CD4-positive, alpha-beta T cell treated with Interleukin-17A for 4 hours (primary cell): Measurements from ENCODE around the gene TEKT3.

Experiments
- DNase-seq: peaks from one replicate; pipeline ENCODE4 v3.0.0-alpha.2; 2020; ENCODE audit warnings: mixed read lengths

The TEKT3 gene

DNA sequence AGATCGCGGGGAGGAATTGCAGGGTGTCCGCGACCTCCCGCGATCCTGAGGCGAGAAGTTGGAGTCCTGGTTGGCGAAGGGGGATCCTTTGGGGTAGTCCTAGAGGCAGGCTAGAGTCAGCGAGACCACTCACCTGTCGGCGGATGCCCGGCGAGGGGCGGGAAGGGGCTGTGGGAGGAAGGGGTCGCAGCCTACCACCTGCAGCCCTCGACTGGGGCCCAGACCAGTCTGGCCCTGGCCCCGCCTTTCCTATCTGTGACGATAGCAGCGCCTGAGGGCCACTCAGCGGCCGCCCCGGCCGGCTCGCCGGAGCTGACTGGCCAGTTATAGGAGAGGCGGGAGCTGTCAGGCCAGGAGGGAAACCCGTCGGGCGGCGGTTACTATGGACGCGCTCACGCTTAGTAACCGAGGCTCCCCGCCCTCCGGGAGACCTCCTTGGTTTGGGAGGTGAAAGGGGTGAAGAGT is at the start of gene TEKT3:
TEKT3 (minus strand) TSS at position 213 of the 465 bp plus-strand sequence. CDS start 10,012 bp downstream, outside the sequence.
- DNase-seq: no peak

GRCh38 chr17:15388356-15389041 is 47.1 kb upstream of the TEKT3 start:
- DNase-seq: no peak

- no peak for DNase-seq
Measured at GRCh38 chr17:15386083-15386482, 44.7 kb upstream of the TEKT3 start.

DNA sequence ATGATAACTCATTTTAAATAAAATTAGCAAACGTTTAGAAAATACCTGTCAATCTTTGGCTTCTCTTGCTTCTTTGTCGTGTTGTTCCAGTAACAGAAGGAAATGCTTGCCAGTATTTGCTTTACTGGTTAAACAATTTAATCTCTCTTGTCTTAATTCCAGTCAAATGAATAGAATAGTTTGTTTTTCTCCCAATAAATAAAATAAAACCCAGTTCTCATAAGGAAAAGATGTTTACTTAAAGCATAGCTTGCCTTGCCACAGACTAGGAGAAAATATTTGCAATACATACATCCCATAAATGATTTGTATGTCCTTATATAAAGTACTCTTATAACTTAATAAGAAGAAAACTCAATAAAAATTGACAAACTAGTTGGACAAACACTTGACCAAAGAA is 43.9 kb upstream of the TEKT3 start:
- DNase-seq: no peak

- no peak for DNase-seq
Measured at GRCh38 chr17:15384142-15384787, 42.9 kb upstream of the TEKT3 start.

DNA sequence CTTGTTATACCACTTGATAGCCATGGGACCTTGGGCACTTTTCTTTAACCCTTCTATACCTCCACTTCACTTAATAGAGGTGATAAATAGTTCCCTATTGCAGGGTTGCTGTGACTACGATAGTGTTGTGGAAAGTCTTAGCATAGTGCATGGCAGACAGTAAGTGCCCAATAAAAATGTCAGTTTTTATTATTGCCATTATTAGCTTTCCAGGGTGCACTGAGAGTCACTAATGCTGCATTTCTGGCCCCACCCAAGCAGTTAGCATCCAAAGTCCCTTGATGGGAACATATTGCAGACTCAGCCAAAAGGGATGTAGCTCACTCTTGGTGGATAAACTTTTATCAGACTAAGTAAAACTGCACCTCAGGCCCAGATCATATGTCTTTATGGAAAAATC is 41.5 kb upstream of the TEKT3 start:
- DNase-seq: no peak

DNA sequence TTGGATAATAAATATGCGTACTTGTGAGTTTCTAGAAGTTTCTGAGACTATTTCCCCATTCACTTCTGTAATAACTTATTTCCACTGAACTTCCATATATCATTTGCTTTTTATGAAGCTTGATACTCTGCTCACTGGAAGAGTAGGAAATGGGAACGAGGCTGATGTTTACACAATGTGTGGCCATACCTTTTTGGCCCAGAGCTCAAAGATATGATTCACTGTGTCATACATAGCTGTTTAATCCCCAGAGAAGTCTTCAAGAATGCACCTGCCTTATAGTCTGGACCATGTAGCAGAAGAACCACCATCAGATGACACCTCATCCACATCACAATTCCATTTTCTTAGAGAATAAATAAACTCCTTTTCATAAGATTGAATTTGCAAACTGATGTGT is 40.3 kb upstream of the TEKT3 start:
- no peak for DNase-seq

DNA sequence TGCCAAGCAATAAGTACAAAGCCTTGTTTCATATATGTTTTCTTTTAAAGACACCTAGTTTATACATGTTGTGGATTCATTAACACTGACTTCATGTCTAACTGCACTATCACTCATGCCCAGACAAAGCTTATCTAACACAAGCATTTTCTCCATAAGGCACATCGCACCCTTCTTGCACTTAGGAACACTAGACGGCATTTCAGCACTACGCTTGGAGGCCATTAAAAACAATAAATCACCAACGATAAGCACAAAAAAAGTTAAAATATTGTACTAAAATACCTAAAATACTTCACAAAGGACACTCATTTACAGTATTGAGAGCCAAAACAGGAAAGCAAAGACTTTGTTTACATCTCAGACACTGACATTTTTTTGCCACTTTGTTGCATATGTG is 39.0 kb upstream of the TEKT3 start:
- DNase-seq: no peak

DNA sequence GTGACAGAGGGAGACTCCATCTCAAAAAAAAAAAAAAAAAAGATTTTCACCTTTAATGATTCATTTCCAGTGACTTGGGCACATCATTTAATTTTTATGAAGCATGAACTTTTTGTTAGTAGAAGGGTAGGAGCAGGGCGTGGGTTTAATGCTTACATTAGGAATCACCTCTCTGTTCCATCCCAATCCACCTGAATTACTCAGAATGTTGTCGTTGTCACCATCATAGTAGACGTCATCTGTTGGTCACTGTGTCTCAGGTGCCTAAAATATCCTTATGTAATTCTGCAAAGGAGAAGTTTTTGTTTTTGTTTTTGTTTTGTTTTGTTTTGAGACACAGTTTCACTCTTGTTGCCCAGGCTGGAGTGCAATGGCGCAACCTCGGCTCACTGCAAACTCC is 38.3 kb upstream of the TEKT3 start:
- DNase-seq: no peak

DNA sequence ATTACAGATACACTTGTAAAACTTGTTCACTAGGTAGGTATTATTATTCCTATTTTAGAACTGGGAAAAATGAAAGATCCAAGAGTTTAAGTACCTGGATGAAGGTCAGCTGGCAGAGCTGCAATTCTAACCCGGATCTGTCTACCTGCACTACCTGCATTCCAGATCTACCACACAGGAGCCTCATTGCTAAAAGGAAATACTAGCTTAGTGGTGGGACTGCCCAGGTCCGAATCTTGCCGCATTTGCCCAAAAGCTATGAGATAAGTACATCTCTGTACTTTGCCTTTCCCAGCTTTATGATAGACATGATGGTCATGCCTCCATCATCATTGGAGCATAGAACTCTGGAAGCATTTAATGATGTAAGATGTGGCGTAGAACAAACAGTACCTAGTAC is 36.8 kb upstream of the TEKT3 start:
- no peak for DNase-seq

DNA sequence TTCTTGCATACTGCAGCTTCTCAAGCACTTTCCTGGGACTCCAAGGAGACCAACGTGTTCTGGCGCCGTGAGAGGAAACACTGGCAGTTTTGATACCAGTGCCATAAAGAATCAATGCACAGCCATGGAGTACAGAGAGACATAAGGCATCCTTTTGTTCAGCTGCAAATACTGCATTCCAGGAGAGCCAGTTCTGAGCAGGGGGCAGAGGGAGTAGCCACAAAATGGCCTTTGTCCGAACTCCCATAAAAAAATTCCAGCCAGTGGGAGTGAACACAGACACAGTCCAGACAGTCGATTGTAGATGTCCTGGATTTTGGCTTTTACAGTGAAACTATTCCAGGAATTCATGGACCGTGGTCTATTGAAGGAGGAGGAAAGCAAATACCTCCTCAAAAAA is 36.2 kb upstream of the TEKT3 start:
- DNase-seq: no peak

DNA sequence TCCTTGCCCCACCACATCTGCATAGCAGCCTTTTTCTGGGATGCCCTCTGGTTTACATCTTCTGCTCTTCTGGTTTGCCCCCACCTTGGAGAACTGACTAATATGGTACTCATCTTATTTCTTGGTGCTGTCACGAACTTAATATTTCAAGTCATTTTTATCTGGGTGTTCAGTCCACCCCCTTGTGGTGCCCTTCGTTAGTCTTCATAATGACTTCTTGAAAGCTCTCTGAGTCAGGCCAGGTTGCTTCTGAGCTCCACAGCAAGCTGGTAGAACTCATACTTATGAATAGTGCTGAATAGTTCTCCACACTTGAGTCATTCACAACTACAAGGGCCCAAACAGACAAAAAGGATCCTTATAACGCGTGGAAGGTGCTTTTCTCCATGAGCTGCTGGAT is 35.8 kb upstream of the TEKT3 start:
- no peak for DNase-seq

DNA sequence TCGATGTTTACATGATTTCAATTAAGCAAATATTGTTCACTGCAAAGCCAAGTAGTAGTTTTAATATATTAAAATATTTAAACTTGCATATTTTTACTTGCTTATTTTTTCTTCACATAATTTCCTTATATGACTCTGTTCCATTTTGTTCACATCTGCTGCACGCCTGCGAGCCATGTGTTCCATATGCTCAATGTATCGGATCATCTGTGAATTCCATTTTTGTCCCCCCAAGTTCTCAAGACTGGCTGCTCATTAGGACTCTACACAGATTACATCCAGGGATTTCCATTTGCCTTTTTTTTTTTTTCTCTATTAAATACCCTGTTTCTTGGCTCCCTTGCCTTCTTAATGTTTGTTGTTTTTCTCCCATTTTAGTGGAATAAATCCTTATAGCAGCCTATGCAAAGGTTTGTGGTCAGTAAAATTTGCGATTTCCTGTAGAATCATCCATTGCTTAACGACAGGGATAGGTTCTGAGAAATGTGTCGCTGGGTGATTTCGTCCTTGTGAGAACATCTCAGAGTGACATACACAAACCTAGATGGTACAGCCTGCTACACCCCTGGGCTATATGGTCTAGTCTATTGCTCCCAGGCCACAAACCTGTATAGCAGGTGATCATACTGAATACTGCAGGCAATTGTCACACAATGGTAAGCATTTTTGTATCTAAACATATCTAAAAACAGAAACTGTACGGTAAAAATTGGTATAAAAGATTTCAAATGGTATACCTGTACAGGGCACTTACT is 30.2 kb upstream of the TEKT3 start:
- DNase-seq: no peak

DNA sequence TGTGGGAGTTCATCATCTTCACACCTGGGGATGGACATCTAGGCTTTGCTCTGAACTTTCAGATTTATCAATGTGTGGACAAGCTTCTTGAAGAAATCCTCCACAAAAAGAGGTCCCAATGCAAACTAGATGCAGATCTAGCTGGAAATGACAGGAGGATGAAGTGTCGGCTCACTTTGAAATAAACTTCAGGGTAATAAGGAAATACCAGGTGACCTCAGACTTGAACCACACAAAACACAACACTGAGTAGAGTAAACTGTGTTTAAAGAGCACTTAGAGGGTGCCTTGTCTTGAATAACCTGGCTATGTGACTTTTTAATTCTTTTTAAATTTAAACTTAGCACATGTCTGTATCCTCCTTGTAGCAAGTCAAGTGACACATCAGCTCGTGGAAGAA is 27.2 kb upstream of the TEKT3 start:
- DNase-seq: no peak

DNA sequence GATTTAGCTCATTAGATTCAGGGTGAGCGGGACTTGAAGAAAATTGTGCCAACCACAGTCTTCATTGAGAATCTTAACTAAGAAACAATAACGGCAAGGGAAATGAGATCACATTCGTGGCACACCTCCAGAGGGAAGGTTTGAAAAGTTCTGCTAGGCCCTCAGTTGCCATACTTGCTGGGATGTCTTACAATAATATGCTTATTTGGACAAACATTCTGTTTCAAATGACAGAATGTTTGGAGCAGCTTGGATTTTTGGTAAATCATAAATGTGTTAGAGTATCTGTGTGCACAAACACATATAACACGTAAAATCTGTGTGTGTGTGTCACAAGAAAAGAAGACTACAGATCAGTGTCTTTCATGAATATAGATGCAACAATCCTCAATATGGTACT is 24.6 kb upstream of the TEKT3 start:
- DNase-seq: no peak

GRCh38 chr17:15364615-15365014 is 23.2 kb upstream of the TEKT3 start:
- DNase-seq: no peak

- DNase-seq: no peak
Measured at GRCh38 chr17:15363702-15364101, 22.3 kb upstream of the TEKT3 start.

DNA sequence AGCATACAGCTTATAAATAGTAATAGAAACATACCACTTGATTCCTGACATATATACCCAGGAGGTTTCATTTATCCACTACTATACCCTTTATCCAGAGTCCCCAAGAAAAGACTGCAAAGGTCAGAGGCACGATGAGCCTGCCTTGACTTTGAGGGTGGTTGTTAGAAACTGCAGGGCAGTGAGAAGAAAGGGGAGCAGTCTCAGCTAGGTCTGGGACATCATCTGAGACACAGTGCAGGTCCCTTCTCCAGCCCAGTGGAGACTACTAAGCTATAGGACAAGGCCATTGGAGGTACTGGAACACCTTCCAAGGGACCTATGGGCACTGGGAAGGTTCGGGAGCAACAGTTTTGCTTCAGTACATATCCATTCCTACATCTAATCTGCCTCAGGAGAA is 20.2 kb upstream of the TEKT3 start:
- DNase-seq: no peak

GRCh38 chr17:15361151-15361550 is 19.8 kb upstream of the TEKT3 start:
- no peak for DNase-seq

- DNase-seq: no peak
Measured at GRCh38 chr17:15354256-15354655, 12.9 kb upstream of the TEKT3 start.

DNA sequence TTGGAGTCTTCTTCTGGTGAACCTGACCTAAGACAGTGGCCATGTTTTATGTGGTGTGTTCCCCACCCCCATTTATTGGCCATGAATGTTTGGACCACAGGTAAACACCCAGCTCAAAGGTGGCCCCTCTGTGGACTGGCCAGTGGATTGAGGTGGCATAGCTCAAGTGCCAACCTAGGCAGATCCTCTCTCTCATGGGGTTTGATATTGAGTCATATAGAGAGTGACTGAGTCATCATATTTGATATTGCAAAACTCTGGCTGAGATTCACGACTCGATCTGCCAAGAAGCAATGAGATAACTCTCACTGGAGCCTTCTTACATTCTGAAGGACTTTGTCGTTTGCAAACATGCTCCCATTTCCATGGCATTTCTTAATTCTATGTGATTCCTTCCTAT is 10.5 kb upstream of the TEKT3 start:
- no peak for DNase-seq

DNA sequence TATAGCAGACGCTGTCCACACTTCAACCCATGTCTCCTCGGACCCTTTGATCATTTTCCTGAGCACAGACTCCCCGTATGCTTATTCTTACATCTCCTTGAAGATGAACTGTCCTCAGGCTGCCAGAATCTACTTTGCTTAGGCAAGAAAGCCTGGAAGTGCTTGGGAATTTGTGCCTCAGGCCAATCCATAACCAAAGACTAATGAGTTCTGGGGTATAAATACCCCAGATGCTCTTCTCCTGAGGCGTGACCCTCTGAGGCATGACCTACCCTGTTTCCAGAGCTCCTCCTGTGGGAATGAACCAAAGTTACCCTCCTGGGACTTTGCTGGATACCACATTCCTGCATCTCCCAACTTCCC is 10.1 kb upstream of the TEKT3 start:
- no peak for DNase-seq

GRCh38 chr17:15350777-15351477 is 9.5 kb upstream of the TEKT3 start:
- DNase-seq: no peak

DNA sequence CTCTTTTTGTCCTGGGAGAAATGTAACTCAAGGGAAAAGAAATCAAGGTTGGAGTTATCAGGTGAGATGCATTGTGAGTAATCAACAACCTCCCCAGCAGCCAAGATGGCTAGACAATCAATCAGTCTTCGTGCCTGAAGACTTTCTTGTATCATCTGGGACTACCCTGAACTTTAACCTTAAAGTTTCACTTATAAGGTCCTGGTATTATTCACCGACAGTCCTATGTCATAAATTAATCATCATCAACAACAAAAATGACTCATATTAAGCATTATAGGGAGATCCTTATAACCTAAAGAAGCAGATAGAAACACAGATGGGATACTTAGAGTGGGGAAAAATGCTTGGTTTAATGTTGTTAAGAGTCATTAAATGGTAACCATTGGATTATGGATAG is 7.7 kb upstream of the TEKT3 start:
- no peak for DNase-seq
